ENCODE results near the gene DIS3.
"Not testable (repeated sequence)": the region's sequence is repeated elsewhere in the genome, so short reads cannot be mapped to it uniquely, and the experiment has no call there.

Gene DIS3

GRCh38 chr13:72754111-72754510 lies 27.6 kb downstream of the DIS3 start:
- in situ Hi-C loops (cut with HindIII; ENCODE audit: low sequenced_read_pairs): no loop called here

DNA sequence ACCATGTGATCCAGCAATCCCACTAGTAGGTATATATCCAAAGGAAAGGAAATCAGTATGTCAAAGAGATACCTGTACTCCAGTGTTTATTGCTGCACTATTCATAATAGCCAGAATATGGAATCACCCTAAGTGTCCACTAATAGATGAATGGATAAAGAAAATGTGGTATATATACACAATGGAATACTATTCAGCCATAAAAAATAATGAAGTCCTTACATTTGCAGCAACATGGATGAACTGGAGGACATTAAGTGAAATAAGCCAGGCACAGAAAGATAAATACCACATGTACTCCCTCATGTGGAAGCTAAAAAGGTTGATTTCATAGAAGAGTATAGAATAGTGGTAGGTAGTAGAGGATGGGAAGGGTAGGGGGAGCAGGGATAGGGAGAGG lies 30.5 kb downstream of the DIS3 start:
- in situ Hi-C loops (cut with HindIII; ENCODE audit: low sequenced_read_pairs): no loop called here

DNA sequence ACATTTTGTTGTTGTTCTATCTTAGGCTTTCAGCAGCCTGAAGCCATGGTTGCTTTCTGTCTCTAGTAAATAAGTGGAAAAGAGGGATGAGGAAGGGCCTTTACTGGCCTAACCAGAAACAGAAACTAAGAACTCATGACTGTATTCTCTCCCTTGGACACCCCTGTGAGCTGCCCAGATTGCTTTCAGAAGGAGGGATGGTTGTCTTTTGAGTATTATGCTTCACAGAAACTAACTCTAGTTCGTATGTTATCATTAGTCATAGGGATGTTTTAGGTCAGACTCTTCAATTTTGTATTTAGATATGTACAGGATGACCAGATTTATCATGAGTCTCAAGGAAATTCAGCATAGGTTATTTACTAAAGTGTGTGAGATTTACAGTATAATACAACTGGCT lies 36.4 kb downstream of the DIS3 start:
- in situ Hi-C loops (cut with HindIII; ENCODE audit: low sequenced_read_pairs): no loop called here

DNA sequence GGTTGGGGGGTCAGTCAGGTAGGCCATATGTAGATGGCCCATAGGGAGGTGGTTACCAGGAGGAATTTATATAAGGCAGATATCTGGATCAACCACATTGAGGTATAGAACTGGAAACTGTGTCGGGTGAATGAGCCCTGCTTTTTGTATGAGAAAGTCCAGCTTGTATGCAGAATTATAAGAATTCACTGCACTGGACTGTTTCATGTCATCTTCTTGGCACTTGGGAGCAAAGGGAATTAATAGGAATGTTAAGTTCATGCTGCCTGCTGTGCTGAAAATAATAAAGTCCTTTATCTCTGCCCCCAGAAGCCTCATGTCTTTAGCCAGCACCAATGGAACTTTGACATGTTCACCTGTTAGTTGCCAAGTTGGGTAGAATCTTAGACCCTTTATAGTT lies 41.7 kb downstream of the DIS3 start:
- in situ Hi-C loops (cut with HindIII; ENCODE audit: low sequenced_read_pairs): no loop called here

DNA sequence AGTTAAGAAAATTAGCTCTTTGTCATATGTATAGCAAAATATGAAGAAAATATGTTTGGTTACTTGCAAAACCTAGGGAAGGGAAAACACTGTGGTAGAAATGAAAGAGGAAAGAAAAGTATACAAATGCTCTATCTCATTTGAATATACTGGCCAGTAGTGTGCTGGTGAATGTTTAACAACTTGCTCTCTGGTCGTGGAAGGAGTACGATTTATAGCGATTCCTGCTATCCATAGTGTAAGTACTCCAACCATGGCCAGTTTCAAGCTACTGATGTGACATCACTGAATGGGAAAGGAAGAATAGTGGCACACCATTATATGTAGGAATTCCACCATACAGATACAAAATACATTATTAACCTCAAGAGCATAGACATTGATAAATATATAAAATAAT lies 44.7 kb downstream of the DIS3 start:
- in situ Hi-C loops (cut with HindIII; ENCODE audit: low sequenced_read_pairs): no loop called here

DNA sequence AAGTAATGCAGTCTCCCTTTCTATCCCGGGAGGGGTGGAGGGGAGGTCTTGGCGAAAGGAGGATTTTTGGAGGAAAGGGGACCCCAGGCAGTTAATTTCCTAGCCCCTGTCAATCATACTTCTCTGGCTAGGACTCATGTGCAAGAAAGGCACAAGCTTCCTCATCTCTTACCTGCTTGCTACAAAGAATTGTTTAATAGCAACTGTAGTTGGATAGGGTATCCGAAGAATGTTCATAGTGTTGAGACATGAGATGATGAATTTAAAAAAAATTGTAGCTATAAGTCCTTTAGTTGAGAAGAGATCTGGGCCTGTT lies 53.5 kb downstream of the DIS3 start:
- in situ Hi-C loops (cut with HindIII; ENCODE audit: low sequenced_read_pairs): no loop called here

GRCh38 chr13:72727417-72728289 lies 54.0 kb downstream of the DIS3 start, which contains the start of the genes BORA and MZT1:
TSS of gene BORA (plus strand) at chr13:72727923. CDS start at chr13:72728941, 1,018 bp downstream.
TSS of gene MZT1 (minus strand) at chr13:72727629. CDS start at chr13:72727602, 27 bp downstream.
- in situ Hi-C loops (cut with HindIII; ENCODE audit: low sequenced_read_pairs): no loop called here

GRCh38 chr13:72726726-72727416 lies 54.8 kb downstream of the DIS3 start:
- in situ Hi-C loops (cut with HindIII; ENCODE audit: low sequenced_read_pairs): no loop called here

DNA sequence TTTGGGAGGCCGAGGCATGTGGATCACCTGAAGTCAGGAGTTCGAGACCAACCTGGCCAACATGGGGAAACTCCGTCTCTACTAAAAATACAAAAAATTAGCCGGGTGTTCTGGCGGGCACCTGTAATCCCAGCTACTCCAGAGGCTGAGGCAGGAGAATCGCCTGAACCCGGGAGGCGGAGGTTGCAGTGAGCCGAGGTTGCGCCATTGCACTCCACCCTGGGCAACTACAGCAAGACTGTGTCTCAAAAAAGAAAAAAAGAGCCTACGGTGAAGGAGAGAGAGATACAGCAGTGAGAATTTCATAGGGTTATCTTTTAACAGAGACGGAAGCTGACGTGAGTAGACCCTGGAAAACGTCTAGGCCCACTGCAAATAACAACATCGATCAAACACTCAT lies 55.5 kb downstream of the DIS3 start:
- in situ Hi-C loops (cut with HindIII; ENCODE audit: low sequenced_read_pairs): not testable (repeated sequence)

- in situ Hi-C loops (cut with HindIII; ENCODE audit: low sequenced_read_pairs): no loop called here
These were observed 64.9 kb downstream of the DIS3 start for GRCh38 chr13:72716776-72717175.

All from DLD1 (cell line).